ENCODE data around the gene VPS52.

The VPS52 gene

DNA sequence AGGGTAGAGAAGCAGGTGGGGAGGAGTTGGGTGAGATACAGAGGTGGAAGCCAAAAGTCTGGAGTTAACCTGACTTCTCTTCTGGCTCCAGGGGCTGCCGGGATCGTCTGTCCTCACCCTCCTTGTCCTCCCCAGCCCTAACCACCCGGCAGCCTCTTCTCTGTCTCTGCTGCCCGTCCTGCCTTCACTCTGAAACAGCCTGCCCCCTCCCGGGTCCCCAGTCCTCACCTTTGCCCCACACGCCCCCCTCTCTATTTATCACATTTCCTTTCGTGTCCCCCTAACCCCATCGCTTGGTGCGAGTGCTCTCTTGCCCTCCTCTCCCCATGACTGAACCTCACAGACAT, 57.7 kb downstream of the VPS52 start:
- H3K36me3 ChIP-seq (ENCODE audit: insufficient read depth, low read length), result peaks cover 32% of the 10 kb centered on the region
- peaks cover 60% of the 10 kb centered on the region for H3K4me1 ChIP-seq (ENCODE audit: insufficient read depth, low read length)
- H3K27me3 ChIP-seq (ENCODE audit: insufficient read depth, low read length), result no peaks in the 10 kb centered on the region
- H3K4me3 ChIP-seq (ENCODE audit: low read length), result no peak overlapping the region
- no peak overlapping the region for H2AFZ ChIP-seq (ENCODE audit: low read depth, low read length)
- no peaks in the 10 kb centered on the region for H3K9me3 ChIP-seq (ENCODE audit: low read length)

DNA sequence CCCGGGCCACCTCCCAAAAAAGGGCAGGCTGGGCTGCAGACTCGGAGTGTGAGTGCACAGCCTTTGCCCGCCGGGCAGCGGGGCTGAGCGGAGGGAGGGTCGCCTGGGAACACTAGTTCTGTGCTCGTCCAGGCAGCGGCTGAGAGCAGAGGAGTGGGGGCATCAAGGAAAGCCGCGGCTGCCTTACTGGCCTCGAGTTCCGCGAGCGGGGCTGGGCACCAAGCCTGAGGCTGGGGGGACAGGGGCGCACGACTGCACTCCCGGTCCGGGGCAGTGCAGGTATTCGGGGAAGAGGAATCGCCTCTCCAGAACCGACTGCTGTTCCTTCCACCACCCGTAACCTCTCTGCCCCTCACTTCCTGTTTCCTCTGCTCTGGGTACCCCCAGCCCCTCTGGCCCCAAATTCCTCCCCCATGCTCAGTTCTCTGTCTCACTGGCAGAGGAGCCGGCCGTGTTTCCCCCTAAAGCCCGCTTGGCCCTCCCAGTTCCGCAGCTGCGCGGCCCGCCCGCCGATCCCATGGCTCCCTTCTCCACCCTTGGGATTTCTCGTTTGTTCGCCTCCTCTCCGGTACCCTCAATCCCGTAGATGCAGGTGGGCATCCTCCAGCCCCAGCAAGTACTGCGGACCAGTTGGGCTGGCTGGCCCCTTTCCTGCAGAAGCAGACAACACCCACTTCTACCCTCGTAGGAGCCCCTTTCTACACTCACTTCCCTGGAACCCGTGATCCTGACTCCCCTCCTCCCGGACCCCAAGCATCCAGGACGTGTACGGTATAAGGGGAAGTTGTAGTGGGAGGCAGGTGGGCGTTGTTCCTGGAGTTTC, 58.3 kb downstream of the VPS52 start:
- peaks cover 64% of the 10 kb centered on the region for H3K4me1 ChIP-seq (ENCODE audit: insufficient read depth, low read length)
- H2AFZ ChIP-seq (ENCODE audit: low read depth, low read length), result no peak overlapping the region
- H3K9me3 ChIP-seq (ENCODE audit: low read length), result no peaks in the 10 kb centered on the region
- H3K27me3 ChIP-seq (ENCODE audit: insufficient read depth, low read length), result no peaks in the 10 kb centered on the region
- H3K36me3 ChIP-seq (ENCODE audit: insufficient read depth, low read length), result peaks cover 34% of the 10 kb centered on the region
- H3K4me3 ChIP-seq (ENCODE audit: low read length), result peak overlapping the region; percentile 3

DNA sequence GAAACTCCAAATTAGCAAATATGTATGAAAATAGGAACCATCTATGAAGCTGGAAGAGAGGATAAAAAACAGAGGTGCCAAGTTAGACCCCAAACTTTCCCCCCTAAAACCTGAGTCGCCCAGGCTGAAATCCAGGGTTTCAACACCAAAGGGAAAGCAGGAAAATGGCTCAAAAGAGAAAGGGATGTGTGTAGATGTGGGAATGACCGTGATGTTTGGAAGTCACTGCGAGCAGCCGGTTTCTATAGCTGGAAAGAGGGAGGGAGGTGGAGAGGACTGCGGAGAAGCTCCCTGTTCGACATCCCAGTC, 58.9 kb downstream of the VPS52 start:
- Histone ChIP-seq H2AFZ (ENCODE audit: low read depth, low read length) (no peak overlapping the region), H3K27me3 (ENCODE audit: insufficient read depth, low read length) (no peaks in the 10 kb centered on the region), H3K9me3 (ENCODE audit: low read length) (no peaks in the 10 kb centered on the region), H3K4me1 (ENCODE audit: insufficient read depth, low read length) (peaks cover 64% of the 10 kb centered on the region), H3K36me3 (ENCODE audit: insufficient read depth, low read length) (peaks cover 34% of the 10 kb centered on the region), H3K4me3 (ENCODE audit: low read length) (peak overlapping the region; percentile 3)

DNA sequence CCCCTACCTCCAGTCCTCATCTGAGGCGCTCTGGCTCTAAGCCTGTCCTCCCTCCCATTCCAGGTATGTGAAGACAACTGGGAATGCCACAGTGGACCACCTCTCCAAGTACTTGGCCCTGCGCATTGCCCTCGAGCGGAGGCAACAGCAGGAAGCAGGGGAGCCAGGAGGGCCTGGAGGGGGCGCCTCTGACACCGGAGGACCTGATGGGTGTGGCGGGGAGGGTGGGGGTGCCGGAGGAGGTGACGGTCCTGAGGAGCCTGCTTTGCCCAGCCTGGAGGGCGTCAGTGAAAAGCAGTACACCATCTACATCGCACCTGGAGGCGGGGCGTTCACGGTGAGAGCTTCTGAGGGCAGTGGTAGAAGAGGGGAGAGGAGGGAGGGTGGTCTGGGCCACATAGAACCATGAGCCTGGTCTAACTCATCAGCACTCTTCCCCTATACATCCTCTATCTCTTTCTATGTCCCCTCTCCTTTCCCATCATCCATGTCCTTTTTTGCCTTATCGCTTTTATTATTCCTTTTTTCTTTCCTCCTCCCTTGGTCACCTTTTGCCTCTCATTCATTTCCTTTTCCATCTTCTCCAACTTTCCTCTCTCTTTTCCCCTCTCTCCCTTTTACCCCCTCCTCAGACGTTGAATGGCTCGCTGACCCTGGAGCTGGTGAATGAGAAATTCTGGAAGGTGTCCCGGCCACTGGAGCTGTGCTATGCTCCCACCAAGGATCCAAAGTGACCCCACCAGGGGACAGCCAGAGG, 59.8 kb downstream of the VPS52 start:
- H3K27me3 ChIP-seq (ENCODE audit: insufficient read depth, low read length), result no peaks in the 10 kb centered on the region
- no peak overlapping the region for H2AFZ ChIP-seq (ENCODE audit: low read depth, low read length)
- H3K4me1 ChIP-seq (ENCODE audit: insufficient read depth, low read length), result peaks cover 64% of the 10 kb centered on the region
- no peak overlapping the region for H3K4me3 ChIP-seq (ENCODE audit: low read length)
- H3K9me3 ChIP-seq (ENCODE audit: low read length), result no peaks in the 10 kb centered on the region
- H3K36me3 ChIP-seq (ENCODE audit: insufficient read depth, low read length), result peaks cover 34% of the 10 kb centered on the region

DNA sequence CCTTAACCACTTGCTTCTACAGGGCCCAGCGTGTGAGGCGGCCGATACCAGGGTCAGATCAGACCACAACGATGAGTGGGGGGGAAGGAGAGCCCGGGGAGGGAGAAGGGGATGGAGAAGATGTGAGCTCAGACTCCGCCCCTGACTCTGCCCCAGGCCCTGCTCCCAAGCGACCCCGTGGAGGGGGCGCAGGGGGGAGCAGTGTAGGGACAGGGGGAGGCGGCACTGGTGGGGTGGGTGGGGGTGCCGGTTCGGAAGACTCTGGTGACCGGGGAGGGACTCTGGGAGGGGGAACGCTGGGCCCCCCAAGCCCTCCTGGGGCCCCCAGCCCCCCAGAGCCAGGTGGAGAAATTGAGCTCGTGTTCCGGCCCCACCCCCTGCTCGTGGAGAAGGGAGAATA, 60.5 kb downstream of the VPS52 start:
- no peaks in the 10 kb centered on the region for H3K27me3 ChIP-seq (ENCODE audit: insufficient read depth, low read length)
- H3K9me3 ChIP-seq (ENCODE audit: low read length), result no peaks in the 10 kb centered on the region
- H3K36me3 ChIP-seq (ENCODE audit: insufficient read depth, low read length), result peaks cover 34% of the 10 kb centered on the region
- no peak overlapping the region for H2AFZ ChIP-seq (ENCODE audit: low read depth, low read length)
- no peak overlapping the region for H3K4me3 ChIP-seq (ENCODE audit: low read length)
- H3K4me1 ChIP-seq (ENCODE audit: insufficient read depth, low read length), result peaks cover 69% of the 10 kb centered on the region

DNA sequence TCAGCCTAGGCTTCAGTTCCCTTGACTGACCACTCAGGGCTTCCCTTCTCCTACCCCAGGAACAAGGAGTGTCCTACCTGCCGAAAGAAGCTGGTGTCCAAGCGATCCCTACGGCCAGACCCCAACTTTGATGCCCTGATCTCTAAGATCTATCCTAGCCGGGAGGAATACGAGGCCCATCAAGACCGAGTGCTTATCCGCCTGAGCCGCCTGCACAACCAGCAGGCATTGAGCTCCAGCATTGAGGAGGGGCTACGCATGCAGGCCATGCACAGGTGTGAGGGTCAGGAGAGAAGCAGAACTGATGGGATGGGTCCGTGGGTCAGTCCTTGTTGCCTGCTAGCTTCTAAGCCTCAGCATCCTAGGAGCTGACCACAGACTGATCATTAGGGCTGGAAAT, 61.8 kb downstream of the VPS52 start:
- H3K4me3 ChIP-seq (ENCODE audit: low read length), result no peak overlapping the region
- no peaks in the 10 kb centered on the region for H3K27me3 ChIP-seq (ENCODE audit: insufficient read depth, low read length)
- H3K36me3 ChIP-seq (ENCODE audit: insufficient read depth, low read length), result peaks cover 34% of the 10 kb centered on the region
- peaks cover 77% of the 10 kb centered on the region for H3K4me1 ChIP-seq (ENCODE audit: insufficient read depth, low read length)
- no peak overlapping the region for H2AFZ ChIP-seq (ENCODE audit: low read depth, low read length)
- H3K9me3 ChIP-seq (ENCODE audit: low read length), result no peaks in the 10 kb centered on the region

DNA sequence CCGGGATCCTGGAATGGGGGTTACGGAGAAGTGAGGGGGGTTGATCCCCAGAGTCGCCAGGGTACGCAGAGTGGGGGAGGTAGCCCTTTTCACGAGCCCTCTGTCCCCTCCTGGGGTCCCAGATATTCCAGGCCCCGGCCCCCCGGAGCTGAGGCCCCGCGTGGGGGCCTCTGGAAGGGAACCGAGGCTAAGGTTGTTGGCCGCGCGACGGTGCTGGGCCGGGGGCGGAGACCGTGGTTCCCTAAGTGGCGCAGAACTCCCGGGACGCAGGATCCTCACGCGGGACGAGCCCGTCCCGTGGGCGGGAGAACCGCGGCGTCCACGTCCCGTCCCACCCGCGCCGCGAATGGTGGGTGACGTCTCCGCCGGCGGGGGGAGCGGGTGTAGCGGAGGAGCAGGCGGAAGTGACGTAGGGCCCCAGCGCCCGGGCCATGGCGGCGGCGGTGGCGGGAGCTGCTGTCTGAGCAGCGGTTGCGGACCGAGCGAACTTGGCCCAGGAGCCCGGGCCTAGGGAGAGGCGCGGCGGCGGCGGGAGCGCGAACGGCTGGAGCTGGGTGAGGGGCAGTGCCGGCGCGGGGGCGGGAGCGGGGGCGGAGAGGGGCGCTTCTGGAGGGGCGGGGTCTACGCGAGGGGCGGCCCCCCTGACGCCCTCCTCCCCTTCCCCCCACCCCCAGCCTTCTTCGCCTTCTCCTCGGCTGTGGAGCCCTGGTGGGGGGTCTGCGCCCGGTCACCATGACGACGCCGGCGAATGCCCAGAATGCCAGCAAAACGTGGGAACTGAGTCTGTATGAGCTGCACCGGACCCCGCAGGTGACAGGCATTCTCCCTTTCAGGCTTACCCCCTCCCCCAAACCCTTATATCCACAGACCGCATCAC, 63.3 kb downstream of the VPS52 start, which contains the start of gene RING1:
Gene RING1 (plus strand): TSS at position 410 of the 877 bp plus-strand sequence. CDS start 323 bp downstream, at position 733.
- H3K36me3 ChIP-seq (ENCODE audit: insufficient read depth, low read length), result peaks cover 41% of the 10 kb centered on the region
- peaks cover 76% of the 10 kb centered on the region for H3K4me1 ChIP-seq (ENCODE audit: insufficient read depth, low read length)
- H3K9me3 ChIP-seq (ENCODE audit: low read length), result no peaks in the 10 kb centered on the region
- peak within 1 kb of the TSS; percentile 89 for H3K4me3 ChIP-seq (ENCODE audit: low read length)
- H2AFZ ChIP-seq (ENCODE audit: low read depth, low read length), result no peak within 1 kb of the TSS
- no peaks in the 10 kb centered on the region for H3K27me3 ChIP-seq (ENCODE audit: insufficient read depth, low read length)

DNA sequence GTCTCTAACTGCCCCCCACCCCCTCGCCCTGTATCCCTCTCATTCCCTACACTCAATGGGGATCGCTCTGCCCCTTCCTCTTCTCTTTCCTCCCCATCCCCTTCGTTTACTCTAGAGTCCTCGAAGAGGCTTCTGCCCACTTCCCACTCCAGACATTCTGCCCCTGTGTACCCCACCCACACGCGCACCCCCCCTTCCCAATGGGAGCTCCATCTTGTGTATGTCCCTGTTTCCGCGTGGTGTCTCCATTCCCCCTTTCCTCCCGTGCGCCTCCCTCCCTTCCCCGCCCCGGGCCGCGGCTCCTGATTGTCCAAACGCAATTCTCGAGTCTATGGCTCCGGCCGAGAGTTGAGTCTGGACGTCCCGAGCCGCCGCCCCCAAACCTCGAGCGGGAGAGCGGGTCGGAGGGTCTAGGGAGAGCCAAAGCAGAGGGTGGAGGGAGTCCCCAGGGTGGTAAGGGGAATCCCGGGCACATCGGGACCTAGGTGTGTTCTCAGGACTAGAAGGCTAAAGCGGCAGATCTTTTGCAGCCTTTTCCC, 64.1 kb downstream of the VPS52 start:
- Histone ChIP-seq H3K9me3 (ENCODE audit: low read length) (no peaks in the 10 kb centered on the region), H3K27me3 (ENCODE audit: insufficient read depth, low read length) (no peaks in the 10 kb centered on the region), H3K4me1 (ENCODE audit: insufficient read depth, low read length) (peaks cover 75% of the 10 kb centered on the region), H3K36me3 (ENCODE audit: insufficient read depth, low read length) (peaks cover 47% of the 10 kb centered on the region), H3K4me3 (ENCODE audit: low read length) (peak overlapping the region; percentile 89), H2AFZ (ENCODE audit: low read depth, low read length) (no peak overlapping the region)

DNA sequence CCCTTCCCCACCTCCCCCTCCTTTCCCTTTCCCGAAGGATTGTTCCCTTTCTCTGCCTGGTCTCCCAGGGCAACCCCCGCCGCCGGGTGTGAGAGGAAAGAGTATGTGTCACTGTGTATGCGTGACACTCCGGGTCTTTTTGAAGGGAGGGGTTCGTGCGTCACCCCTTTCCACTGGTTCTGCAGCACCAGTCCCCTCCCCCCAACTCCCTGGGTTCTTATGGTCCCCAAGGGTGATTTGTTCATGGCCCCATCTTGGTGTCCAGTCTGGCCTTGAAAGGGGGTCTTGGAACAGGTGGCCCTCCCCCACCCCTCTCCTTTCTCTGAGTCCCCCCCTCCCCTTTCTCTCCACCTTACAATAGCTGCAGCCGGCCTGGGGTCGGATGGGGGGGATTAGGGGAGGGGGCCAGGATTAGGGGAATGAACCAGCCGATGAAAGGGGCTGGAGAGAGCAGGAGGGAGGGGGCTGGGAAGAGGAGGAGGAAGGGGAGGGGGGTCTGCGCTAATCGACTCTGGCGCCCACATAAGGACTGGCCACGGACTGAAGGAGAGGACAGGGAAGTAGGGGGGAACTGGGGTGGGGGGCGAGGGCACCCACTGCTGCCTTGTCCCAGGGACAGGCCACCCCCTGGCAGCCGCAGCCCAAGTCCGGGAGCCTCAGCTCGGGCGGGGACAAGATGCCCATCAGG, 64.7 kb downstream of the VPS52 start:
- Histone ChIP-seq H3K9me3 (ENCODE audit: low read length) (no peaks in the 10 kb centered on the region), H2AFZ (ENCODE audit: low read depth, low read length) (no peak overlapping the region), H3K27me3 (ENCODE audit: insufficient read depth, low read length) (no peaks in the 10 kb centered on the region), H3K36me3 (ENCODE audit: insufficient read depth, low read length) (peaks cover 49% of the 10 kb centered on the region), H3K4me3 (ENCODE audit: low read length) (peak overlapping the region; percentile 89), H3K4me1 (ENCODE audit: insufficient read depth, low read length) (peaks cover 75% of the 10 kb centered on the region)

DNA sequence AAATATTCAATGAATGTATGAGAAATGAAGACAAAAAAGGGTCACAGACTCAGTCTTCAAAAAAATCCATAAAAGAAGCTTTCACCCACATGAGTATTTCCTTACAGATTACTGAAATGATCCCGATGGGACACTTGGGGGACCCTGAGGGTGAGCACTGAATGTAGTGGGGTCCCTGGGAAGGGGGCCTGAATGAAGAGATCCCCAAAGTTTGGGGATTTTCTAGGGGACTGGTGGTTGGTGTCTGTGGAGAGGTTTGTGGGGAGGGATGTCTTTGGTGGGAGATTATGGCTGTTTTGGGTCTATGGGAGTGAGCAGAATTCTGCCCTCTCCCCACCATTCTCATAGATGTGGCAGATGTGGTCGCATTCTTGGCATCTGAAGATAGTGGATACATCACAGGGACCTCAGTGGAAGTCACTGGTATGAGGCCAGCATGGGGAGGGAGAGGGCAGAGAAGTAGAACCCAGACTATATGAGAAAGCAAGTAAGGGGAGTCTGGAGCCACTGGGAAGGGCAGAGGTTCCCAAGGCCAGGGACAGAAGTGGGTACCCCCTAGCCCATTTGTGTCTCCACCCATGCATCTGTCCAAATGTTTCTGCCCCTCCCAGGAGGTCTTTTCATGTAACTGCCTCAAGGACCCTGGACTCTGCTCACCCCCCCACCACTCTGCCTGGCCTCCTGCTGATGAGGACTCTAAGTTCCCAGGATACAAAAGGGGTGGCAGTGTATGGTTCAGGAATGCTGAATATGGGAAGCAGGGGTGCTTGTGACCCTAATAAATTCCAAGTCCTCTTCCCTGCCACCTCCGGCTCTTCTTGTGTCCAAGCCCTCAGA, 65.4 kb downstream of the VPS52 start:
- H2AFZ ChIP-seq (ENCODE audit: low read depth, low read length), result no peak overlapping the region
- H3K9me3 ChIP-seq (ENCODE audit: low read length), result no peaks in the 10 kb centered on the region
- peaks cover 46% of the 10 kb centered on the region for H3K36me3 ChIP-seq (ENCODE audit: insufficient read depth, low read length)
- peaks cover 75% of the 10 kb centered on the region for H3K4me1 ChIP-seq (ENCODE audit: insufficient read depth, low read length)
- H3K4me3 ChIP-seq (ENCODE audit: low read length), result peak overlapping the region; percentile 89
- no peaks in the 10 kb centered on the region for H3K27me3 ChIP-seq (ENCODE audit: insufficient read depth, low read length)

DNA sequence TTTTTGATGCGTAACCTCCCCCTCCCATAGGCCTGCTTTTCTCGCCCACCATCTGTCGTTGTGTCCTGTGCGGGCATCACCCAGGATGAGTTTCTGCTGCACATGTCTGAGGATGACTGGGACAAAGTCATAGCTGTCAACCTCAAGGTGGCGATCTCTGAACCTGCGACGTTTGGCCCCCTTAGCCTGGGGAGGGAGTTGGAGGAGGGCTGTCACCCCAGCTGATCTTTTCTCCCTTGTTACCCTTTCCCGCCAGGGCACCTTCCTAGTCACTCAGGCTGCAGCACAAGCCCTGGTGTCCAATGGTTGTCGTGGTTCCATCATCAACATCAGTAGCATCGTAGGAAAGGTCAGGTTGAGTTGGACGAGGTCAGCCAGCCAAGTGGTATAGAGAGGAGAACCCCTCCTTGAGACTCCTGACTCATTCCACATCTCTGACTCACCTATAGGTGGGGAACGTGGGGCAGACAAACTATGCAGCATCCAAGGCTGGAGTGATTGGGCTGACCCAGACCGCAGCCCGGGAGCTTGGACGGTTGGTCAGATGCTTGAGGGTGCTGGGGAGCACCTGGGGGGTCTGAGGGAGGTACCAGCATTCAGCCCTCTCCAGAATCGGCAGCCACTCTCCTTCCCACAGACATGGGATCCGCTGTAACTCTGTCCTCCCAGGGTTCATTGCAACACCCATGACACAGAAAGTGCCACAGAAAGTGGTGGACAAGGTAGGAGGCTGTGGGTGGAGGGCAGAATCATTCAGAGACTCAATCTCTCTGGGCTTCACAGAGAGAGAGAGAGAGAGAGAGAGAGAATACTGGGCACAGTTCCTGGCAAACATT, 66.3 kb downstream of the VPS52 start:
- Histone ChIP-seq H3K27me3 (ENCODE audit: insufficient read depth, low read length) (no peaks in the 10 kb centered on the region), H3K9me3 (ENCODE audit: low read length) (no peaks in the 10 kb centered on the region), H3K36me3 (ENCODE audit: insufficient read depth, low read length) (peaks cover 38% of the 10 kb centered on the region), H2AFZ (ENCODE audit: low read depth, low read length) (no peak overlapping the region), H3K4me1 (ENCODE audit: insufficient read depth, low read length) (peaks cover 68% of the 10 kb centered on the region), H3K4me3 (ENCODE audit: low read length) (peak overlapping the region; percentile 75)

All from neuron (in vitro differentiated cells).